Astrocyte of the spinal cord (primary cell): ENCODE data around the gene GSTM3.
"Not testable (repeated sequence)": the region's sequence is repeated elsewhere in the genome, so short reads cannot be mapped to it uniquely, and the experiment has no call there.

ENCODE experiments used
- DNase-seq: peaks from one replicate; pipeline ENCODE4 v3.0.0; 2011; ENCODE audit warnings: low read depth, low spot score
- H3K4me3 ChIP-seq: 2 replicates; pipeline ENCODE4 v1.5.1; 2011; ENCODE audit warnings: low read depth, mild to moderate bottlenecking, low read length, moderate library complexity
- in situ Hi-C: cut with HindIII; loops from 2 replicates; pipeline ENCODE4 v1.10.0; 2017; ENCODE audit warnings: low sequenced_read_pairs
- TF ChIP-seq, protein P1 (sequence below): IDR thresholded peaks from 2 replicates; pipeline ENCODE4 v1.5.1; 2012; ENCODE audit warnings: low read depth, mild to moderate bottlenecking, low read length, inconsistent platforms

The GSTM3 gene

DNA sequence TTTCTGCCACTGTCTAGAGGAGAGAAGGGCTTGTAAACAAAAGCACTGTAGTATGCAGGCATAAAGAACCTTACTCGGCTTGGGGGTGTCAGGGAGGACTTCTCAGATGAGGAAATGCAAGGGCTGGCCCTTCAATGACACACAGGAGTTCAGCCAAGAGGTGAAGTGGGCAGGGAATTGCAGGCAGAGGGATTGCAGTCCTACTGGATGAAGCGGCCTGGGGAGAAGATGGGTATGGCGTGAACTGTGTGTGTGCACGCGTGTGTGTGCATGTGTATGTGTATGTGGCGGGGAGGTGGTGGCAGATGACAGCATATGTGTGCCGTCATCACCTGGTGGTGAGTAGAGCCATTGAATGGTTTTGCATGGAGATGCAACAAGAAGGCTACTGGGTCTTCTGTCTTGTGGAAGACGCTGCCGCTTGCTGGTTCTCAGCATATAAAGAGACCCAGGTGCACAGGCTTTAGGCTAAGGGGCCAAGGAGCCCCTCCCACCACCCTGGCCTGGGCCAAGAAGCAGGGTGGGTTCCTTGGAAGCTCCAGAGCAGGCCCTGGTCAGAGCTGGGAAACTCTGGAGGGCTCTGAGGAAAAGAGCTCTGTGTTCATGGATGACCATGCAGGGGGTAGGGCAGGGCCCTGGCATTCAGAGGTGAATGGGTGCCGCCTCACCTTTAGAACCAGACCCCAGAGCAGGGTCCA is 26.9 kb upstream of the GSTM3 start:
- no peak for DNase-seq
- in situ Hi-C loops, result no loop called here
- TF ChIP-seq, protein P1, sequence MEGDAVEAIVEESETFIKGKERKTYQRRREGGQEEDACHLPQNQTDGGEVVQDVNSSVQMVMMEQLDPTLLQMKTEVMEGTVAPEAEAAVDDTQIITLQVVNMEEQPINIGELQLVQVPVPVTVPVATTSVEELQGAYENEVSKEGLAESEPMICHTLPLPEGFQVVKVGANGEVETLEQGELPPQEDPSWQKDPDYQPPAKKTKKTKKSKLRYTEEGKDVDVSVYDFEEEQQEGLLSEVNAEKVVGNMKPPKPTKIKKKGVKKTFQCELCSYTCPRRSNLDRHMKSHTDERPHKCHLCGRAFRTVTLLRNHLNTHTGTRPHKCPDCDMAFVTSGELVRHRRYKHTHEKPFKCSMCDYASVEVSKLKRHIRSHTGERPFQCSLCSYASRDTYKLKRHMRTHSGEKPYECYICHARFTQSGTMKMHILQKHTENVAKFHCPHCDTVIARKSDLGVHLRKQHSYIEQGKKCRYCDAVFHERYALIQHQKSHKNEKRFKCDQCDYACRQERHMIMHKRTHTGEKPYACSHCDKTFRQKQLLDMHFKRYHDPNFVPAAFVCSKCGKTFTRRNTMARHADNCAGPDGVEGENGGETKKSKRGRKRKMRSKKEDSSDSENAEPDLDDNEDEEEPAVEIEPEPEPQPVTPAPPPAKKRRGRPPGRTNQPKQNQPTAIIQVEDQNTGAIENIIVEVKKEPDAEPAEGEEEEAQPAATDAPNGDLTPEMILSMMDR, result no peak
- no peak overlapping the region for H3K4me3 ChIP-seq

DNA sequence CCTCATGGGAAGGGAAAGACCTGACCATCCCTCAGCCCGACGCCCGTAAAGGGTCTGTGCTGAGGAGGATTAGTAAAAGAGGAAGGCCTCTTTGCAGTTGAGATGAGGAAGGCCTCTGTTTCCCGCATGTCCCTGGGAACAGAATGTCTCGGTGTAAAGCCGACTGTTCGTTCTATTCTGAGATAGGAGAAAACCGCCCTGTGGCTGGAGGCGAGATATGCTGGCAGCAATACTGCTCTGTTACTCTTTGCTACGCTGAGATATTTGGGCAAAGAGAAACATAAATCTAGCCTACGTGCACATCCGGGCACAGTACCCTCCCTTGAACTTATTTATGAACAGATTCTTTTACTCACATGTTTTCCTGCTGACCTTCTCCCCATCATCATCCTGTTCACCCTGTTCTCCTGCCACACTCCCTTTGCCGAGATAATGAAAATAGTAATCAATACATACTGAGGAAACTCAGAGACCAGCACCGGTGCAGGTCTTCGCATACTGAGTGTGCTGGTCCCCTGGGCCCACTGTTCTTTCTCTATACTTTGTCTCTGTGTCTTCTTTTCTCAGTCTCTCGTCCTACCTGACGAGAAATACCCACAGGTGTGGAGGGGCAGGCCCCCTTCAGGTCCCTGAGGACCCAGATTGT is 26.3 kb upstream of the GSTM3 start:
- H3K4me3 ChIP-seq, DNase-seq, in situ Hi-C loops: not testable (repeated sequence)

DNA sequence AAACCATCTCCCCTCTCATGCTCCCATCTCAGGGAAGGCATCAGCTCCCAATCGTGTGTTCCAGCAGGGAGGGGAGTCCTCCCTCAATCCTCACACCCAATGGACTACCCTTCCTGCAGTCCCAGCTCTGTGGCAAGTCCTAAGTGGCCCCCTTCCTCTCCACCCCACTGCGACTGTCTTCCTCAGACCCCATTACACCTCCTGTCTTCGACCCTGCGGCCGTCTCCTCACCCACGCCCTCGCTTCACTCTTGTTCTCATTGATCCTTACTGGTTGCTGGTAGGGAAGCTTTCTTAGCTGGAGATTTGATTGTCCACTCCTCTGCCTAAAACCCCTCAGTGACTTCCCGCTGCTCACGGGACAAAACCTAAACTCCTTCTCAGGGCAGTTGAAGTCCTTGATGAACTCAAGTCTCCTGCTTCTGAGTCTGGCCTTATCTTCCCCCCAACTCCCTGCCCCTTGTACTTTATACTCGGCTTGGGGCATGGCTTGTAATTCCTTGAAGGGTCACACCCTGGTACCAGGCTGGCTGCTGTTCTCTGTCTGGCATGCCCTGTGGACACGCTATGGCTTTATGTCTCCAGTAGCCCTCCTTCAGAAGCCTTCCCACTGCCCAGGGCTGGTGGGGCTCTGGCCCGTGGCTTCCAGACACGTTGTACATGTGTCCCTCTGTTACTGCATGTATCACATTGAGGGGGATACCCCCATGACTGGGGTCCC is 25.2 kb upstream of the GSTM3 start:
- TF ChIP-seq, protein P1, result no peak
- no peak overlapping the region for H3K4me3 ChIP-seq
- in situ Hi-C loops, result no loop called here
- DNase-seq, result no peak

DNA sequence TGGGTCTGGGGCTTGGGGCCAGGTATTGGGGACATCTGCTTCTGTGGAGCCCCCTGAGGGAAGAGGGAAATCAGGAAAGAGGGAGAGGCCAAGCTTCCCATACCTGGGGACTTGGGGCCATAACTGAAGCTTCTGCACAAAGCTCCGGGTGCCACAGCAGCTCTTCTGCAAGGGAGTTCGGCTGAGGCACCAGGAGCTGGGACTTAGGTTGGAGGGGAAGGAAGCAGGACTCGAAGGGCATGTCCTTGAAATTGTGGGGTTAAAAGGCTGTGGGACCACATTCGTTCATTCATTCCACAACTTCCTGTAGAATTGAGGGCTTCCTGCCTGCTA is 24.6 kb upstream of the GSTM3 start:
- in situ Hi-C loops, result no loop called here
- DNase-seq, result no peak
- TF ChIP-seq, protein P1, result no peak
- H3K4me3 ChIP-seq, result no peak overlapping the region

DNA sequence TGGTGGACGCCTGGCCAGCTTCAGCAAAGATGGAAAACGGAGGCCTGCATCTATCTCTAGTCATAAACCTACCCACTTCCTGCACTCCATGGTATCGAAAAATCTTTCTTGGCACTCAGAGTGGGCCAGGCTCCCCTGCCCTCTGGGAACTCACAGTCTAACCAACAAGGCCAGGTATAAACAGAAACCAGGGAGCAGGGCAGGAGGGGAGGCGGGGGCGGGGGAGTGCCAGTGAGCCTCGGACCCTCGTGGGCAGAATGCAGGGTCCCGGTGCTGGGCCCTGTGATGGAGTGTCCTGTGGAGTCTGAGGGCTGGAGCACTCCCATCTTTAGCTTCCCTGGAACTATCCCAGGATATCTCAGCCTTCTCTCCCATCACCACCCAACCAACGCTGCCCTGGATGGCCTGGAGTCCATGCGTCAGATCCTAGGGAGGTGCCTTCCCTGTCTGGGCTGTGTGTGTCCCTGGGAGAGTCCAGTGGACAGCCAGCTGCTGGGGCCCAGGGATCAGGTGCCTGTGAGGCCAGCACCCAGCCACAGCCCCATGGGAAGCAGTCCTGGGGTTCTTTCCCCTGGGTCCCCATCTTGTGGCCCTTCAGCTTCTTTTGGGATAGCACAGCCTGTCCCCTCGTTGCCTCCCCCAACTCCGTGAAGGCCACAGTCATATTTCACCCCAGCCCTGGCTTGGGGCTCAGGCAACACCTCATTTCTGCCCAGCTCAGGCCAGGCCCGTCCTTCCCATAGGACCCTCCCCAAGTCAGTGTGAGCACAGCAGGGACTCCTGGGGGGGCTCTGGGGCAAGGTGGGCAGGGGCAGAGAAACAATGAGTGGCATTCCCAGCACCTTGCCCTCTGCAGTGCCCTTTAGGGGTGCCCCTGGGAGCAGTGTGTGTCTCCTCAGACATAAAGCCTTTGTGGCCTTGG is 24.0 kb upstream of the GSTM3 start:
- TF ChIP-seq, protein P1, result no peak
- no peak for DNase-seq
- in situ Hi-C loops, result no loop called here
- H3K4me3 ChIP-seq, result no peak overlapping the region

DNA sequence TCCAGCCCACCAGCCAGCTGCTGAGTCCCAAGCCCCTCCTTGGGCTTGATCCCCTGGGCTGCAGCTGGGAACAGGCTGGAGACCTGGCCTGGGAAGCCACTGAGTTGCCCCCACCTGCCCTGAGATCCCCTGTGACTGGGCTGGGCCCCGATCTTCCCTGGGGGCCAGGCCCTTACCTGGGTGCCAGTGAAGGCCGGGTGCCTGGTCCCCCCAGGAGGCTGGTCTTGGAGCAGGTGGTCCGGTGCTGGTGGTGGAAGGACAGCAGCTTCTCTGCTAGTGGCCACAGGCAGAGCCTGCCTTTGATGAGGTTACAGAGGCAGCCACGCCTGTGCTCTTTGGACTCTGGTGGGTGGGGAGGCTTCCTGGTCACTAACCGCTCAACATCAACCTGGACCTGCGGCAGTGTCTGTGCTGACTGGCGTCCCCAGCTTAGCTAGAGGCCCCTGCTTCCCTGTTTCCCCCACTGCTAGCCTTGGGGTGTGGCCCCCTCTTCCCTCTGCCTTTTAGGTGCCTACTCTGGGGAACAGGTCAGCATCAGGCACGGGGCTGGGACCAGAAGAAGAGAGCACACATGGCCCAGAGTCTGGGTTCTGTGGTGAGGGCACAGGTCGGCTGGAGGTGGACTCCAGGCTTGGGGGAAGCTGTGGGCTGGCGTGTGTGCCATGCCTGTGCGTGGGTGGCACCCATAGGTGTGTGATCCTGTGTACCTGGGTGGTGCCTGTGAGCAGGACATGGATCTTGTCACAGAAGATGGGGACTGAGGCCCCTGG is 23.0 kb upstream of the GSTM3 start, which contains the start of gene EPS8L3:
TSS of gene EPS8L3 (minus strand) at position 278 of the 770 bp plus-strand sequence. CDS start 2,174 bp downstream, outside the sequence.
- TF ChIP-seq, protein P1, result no peak
- H3K4me3 ChIP-seq, result no peak within 1 kb of the TSS

More for the DNA sequence above, 23.0 kb upstream of the GSTM3 start, which contains the start of gene EPS8L3:
- in situ Hi-C loops, result no loop called here
- DNase-seq, result no peak
